GM13976 (cell line): ENCODE data around the gene SOWAHB.

ENCODE experiments used
- DNase-seq: peaks from one replicate; pipeline ENCODE4 v3.0.0; 2012; ENCODE audit warnings: low spot score
- CTCF ChIP-seq: IDR thresholded peaks from 2 replicates; pipeline ENCODE4 v1.5.1; 2012; ENCODE audit warnings: borderline replicate concordance, mild to moderate bottlenecking; ENCODE audit not compliant: insufficient read depth; ENCODE audit errors: extremely low read depth, missing control alignments, control extremely low read depth
- in situ Hi-C: fragments of 300-500 bp; cut with MboI; formaldehyde crosslinking; loops from one replicate; pipeline ENCODE4 v1.12.0; 2022; ENCODE audit warnings: low sequenced_read_pairs, mixed read lengths, inconsistent platforms; ENCODE audit not compliant: unreplicated experiment

SOWAHB gene

GRCh38 chr4:76905521-76905920, 7.6 kb upstream of the SOWAHB start:
- no peak for TF ChIP-seq CTCF
- in situ Hi-C loops = no loop called here
- DNase-seq = no peak

GRCh38 chr4:76904646-76905190, 6.8 kb upstream of the SOWAHB start:
- DNase-seq = no peak
- in situ Hi-C loops = no loop called here
- no peak for TF ChIP-seq CTCF

GRCh38 chr4:76902233-76902890, 4.4 kb upstream of the SOWAHB start:
- DNase-seq = no peak
- in situ Hi-C loops = no loop called here

GRCh38 chr4:76898949-76899645, 1.2 kb upstream of the SOWAHB start:
- no peak for DNase-seq
- no peak for TF ChIP-seq CTCF
- in situ Hi-C loops = no loop called here

More at GRCh38 chr4:76902233-76902890, 4.4 kb upstream of the SOWAHB start:
- no peak for TF ChIP-seq CTCF

- TF ChIP-seq CTCF = no peak
- in situ Hi-C loops = no loop called here
- DNase-seq = no peak
These were observed 395 bp upstream of the SOWAHB start for GRCh38 chr4:76898385-76898692.

GRCh38 chr4:76896614-76897535, 1.1 kb downstream of the SOWAHB start:
- DNase-seq = peak; percentile 58
- in situ Hi-C loops = no loop called here
- no peak for TF ChIP-seq CTCF
